ENCODE measurements around the gene PCDHA2. TPM values are rescaled to one million over a fixed set of nuclear protein-coding genes. Genes with fewer than 3 reads are reported as not detected.
"Not testable (repeated sequence)": the region's sequence is repeated elsewhere in the genome, so short reads cannot be mapped to it uniquely, and the experiment has no call there.

PCDHA2 gene
- total RNA-seq, 1 donor from 2014 or later = 0.17 TPM

- DNase-seq = peak; percentile 54
Observed at GRCh38 chr5:140821375-140822280, 27.0 kb downstream of the PCDHA2 start, which contains the start of gene PCDHA5. PCDHA5 (plus strand) TSS chr5:140821613.

- DNase-seq = no peak
Observed at GRCh38 chr5:140822281-140822629, 27.6 kb downstream of the PCDHA2 start.

- DNase-seq = not testable (repeated sequence)
Observed at GRCh38 chr5:140822969-140823368, 28.3 kb downstream of the PCDHA2 start.

- DNase-seq = no peak
Observed at GRCh38 chr5:140823475-140823874, 28.8 kb downstream of the PCDHA2 start.

- DNase-seq = peak; percentile 32
Observed at GRCh38 chr5:140827704-140828361, 33.2 kb downstream of the PCDHA2 start, which contains the start of gene PCDHA6. PCDHA6 (plus strand) TSS chr5:140827960; CDS start chr5:140828092, 132 bp downstream.

- no peak for DNase-seq
Observed at GRCh38 chr5:140828362-140828737, 33.7 kb downstream of the PCDHA2 start.

- DNase-seq = not testable (repeated sequence)
Observed at GRCh38 chr5:140829511-140830501, 35.2 kb downstream of the PCDHA2 start.

- peak; percentile 43 for DNase-seq
Observed at GRCh38 chr5:140833993-140834392, 39.3 kb downstream of the PCDHA2 start, which contains the start of gene PCDHA7. PCDHA7 (plus strand) TSS chr5:140834269; CDS start chr5:140834384, 115 bp downstream.

GRCh38 chr5:140834439-140835008 is 39.9 kb downstream of the PCDHA2 start:
- not testable (repeated sequence) for DNase-seq

- DNase-seq = no peak
Observed at GRCh38 chr5:140835622-140836510, 41.2 kb downstream of the PCDHA2 start.

- peak; percentile 16 for DNase-seq
Observed at GRCh38 chr5:140840978-140841962, 46.6 kb downstream of the PCDHA2 start, which contains the start of gene PCDHA8. PCDHA8 (plus strand) TSS chr5:140841187; CDS start chr5:140841322, 135 bp downstream.

GRCh38 chr5:140842798-140843733 is 48.4 kb downstream of the PCDHA2 start:
- DNase-seq = no peak

Other genes starting within 250 kb of the PCDHA2 start
- 0.37 and 0.51 TPM in 2 replicates for gene EIF4EBP3, start 247.2 kb upstream of the PCDHA2 start, total RNA-seq
- 19.1 and 25.7 TPM in 2 replicates for gene SRA1, start 237.4 kb upstream of the PCDHA2 start, total RNA-seq
- 8.2 and 16.2 TPM in 2 replicates for gene APBB3, start 230.3 kb upstream of the PCDHA2 start, total RNA-seq
- 30.1 and 61.0 TPM in 2 replicates for gene SLC35A4, start 230.0 kb upstream of the PCDHA2 start, total RNA-seq
- 1.7 and 3.2 TPM in 2 replicates for gene CD14, start 161.7 kb upstream of the PCDHA2 start, total RNA-seq
- gene TMCO6, start 155.4 kb upstream of the PCDHA2 start, total RNA-seq = 18.0 and 50.2 TPM in 2 replicates
- 24.9 and 40.8 TPM in 2 replicates for gene NDUFA2, start 147.2 kb upstream of the PCDHA2 start, total RNA-seq
- 114 and 125 TPM in 2 replicates for gene IK, start 147.0 kb upstream of the PCDHA2 start, total RNA-seq
- gene WDR55, start 129.9 kb upstream of the PCDHA2 start, total RNA-seq = 41.1 and 45.1 TPM in 2 replicates
- 0.14 and 0.68 TPM in 2 replicates for gene DND1, start 121.3 kb upstream of the PCDHA2 start, total RNA-seq
- 53.1 and 73.4 TPM in 2 replicates for gene HARS1, start 103.5 kb upstream of the PCDHA2 start, total RNA-seq
- 31.5 and 32.3 TPM in 2 replicates for gene HARS2, start 103.4 kb upstream of the PCDHA2 start, total RNA-seq
- 55.5 and 62.3 TPM in 2 replicates for gene ZMAT2, start 94.4 kb upstream of the PCDHA2 start, total RNA-seq
- 0.17 TPM in 1 of 2 replicates, not detected in the other for gene PCDHA1, start 8.7 kb upstream of the PCDHA2 start, total RNA-seq
- gene PCDHA3, start 6.2 kb downstream of the PCDHA2 start, total RNA-seq = 0.14 and 0.17 TPM in 2 replicates
- 0.17 and 0.23 TPM in 2 replicates for gene PCDHA4, start 12.2 kb downstream of the PCDHA2 start, total RNA-seq
- gene PCDHA5, start 26.8 kb downstream of the PCDHA2 start, total RNA-seq = 0.17 TPM in 1 of 2 replicates, not detected in the other
- 0.09 and 0.17 TPM in 2 replicates for gene PCDHA6, start 33.1 kb downstream of the PCDHA2 start, total RNA-seq
- 0.19 and 0.34 TPM in 2 replicates for gene PCDHA7, start 39.4 kb downstream of the PCDHA2 start, total RNA-seq
- 0.05 TPM in 1 of 2 replicates, not detected in the other for gene PCDHA8, start 46.3 kb downstream of the PCDHA2 start, total RNA-seq
- under 0.01 TPM in 2 replicates for gene PCDHA9, start 53.5 kb downstream of the PCDHA2 start, total RNA-seq
- 0.09 and 0.17 TPM in 2 replicates for gene PCDHA10, start 61.0 kb downstream of the PCDHA2 start, total RNA-seq
- 0.17 and 0.28 TPM in 2 replicates for gene PCDHA11, start 74.1 kb downstream of the PCDHA2 start, total RNA-seq
- 0.17 TPM in 1 of 2 replicates, not detected in the other for gene PCDHA12, start 80.5 kb downstream of the PCDHA2 start, total RNA-seq
- under 0.01 TPM in 1 of 2 replicates, not detected in the other for gene PCDHA13, start 87.3 kb downstream of the PCDHA2 start, total RNA-seq
- under 0.01 and 0.17 TPM in 2 replicates for gene PCDHAC1, start 131.4 kb downstream of the PCDHA2 start, total RNA-seq
- 0.28 and 0.34 TPM in 2 replicates for gene PCDHAC2, start 171.6 kb downstream of the PCDHA2 start, total RNA-seq